Hepatocyte (in vitro differentiated cells): ENCODE results near the gene SBF2. TPM values are rescaled to one million over a fixed set of nuclear protein-coding genes. Genes with fewer than 3 reads are reported as not detected.
A peak's percentile ranks its signal among the peaks of the same experiment; 100 is the strongest.

Experiments
- DNase-seq: peaks from one replicate; pipeline ENCODE4 v3.0.0-alpha.2; 2016; ENCODE audit warnings: low spot score
- H2AFZ ChIP-seq: fragments of 200-600 bp; sonication (generic); 2 replicates; pipeline ENCODE4 v1.6.0; 2016; ENCODE audit warnings: antibody characterized with exemption, mild to moderate bottlenecking
- H3K27ac ChIP-seq: fragments of 200-600 bp; sonication (generic); 2 replicates; pipeline ENCODE4 v1.5.1; 2016; ENCODE audit warnings: mild to moderate bottlenecking
- H3K27me3 ChIP-seq: fragments of 200-600 bp; sonication (generic); 2 replicates; pipeline ENCODE4 v1.6.1; 2016
- H3K36me3 ChIP-seq: fragments of 200-600 bp; sonication (generic); replicated peaks from 2 replicates; pipeline ENCODE4 v1.5.1; 2016; ENCODE audit warnings: low read depth; ENCODE audit not compliant: insufficient read depth
- H3K4me1 ChIP-seq: fragments of 200-600 bp; sonication (generic); 2 replicates; pipeline ENCODE4 v1.5.1; 2016; ENCODE audit warnings: mild to moderate bottlenecking, moderate library complexity; ENCODE audit not compliant: insufficient read depth
- H3K4me2 ChIP-seq: fragments of 200-600 bp; sonication (generic); 2 replicates; pipeline ENCODE4 v1.6.0; 2016
- H3K4me3 ChIP-seq: fragments of 200-600 bp; sonication (generic); 2 replicates; pipeline ENCODE4 v1.5.1; 2016; ENCODE audit warnings: mild to moderate bottlenecking
- H3K79me2 ChIP-seq: fragments of 200-600 bp; sonication (generic); 2 replicates; pipeline ENCODE4 v1.6.0; 2017; ENCODE audit warnings: mild to moderate bottlenecking
- H3K9me2 ChIP-seq: fragments of 200-600 bp; sonication (generic); replicated peaks from 2 replicates; pipeline ENCODE4 v1.6.0; 2017; ENCODE audit warnings: mild to moderate bottlenecking; ENCODE audit not compliant: insufficient read depth
- H3K9me3 ChIP-seq: fragments of 200-600 bp; sonication (generic); 2 replicates; pipeline ENCODE4 v1.5.1; 2016; ENCODE audit warnings: low read depth, mild to moderate bottlenecking
- H4K20me1 ChIP-seq: fragments of 200-600 bp; sonication (generic); 2 replicates; pipeline ENCODE4 v1.6.0; 2016; ENCODE audit warnings: mild to moderate bottlenecking; ENCODE audit not compliant: insufficient read depth, poor library complexity, severe bottlenecking
- CTCF ChIP-seq: fragments of 200-600 bp; sonication (generic); IDR thresholded peaks from 2 replicates; pipeline ENCODE4 v1.5.1; 2016; ENCODE audit warnings: antibody characterized with exemption, mild to moderate bottlenecking; ENCODE audit not compliant: poor library complexity
- EZH2 ChIP-seq: fragments of 200-600 bp; sonication (generic); IDR thresholded peaks from 2 replicates; pipeline ENCODE4 v1.6.1; 2016; ENCODE audit warnings: antibody characterized with exemption, mild to moderate bottlenecking, borderline replicate concordance
- EZH2phosphoT487 ChIP-seq: fragments of 200-600 bp; sonication (generic); IDR thresholded peaks from one replicate; pipeline ENCODE4 v1.6.1; 2018; ENCODE audit warnings: antibody characterized with exemption, mild to moderate bottlenecking, low read depth, moderate library complexity; ENCODE audit not compliant: unreplicated experiment, severe bottlenecking
- WGBS: methylation state at CpG from one replicate; pipeline ENCODE4 v1.1.6; 2016; ENCODE audit warnings: low lambda C conversion rate; ENCODE audit errors: missing lambda C conversion rate; 5-methylcytosine and 5-hydroxymethylcytosine counted together
- polyA plus RNA-seq: library from polyadenylated mRNA; unstranded; fragments of >200 nt; fragmentation: Nextera tagmentation; extraction: Ambion mirVana; gene quantifications from 2 replicates; pipeline ENCODE4 v1.2.1, GENCODE V29; 2016
- total RNA-seq: library from RNA; depleted of rRNA; stranded (reverse); fragments of >200 nt; gene quantifications from 2 replicates; pipeline ENCODE4 v1.2.3, GENCODE V29; 2014

SBF2 gene
- total and polyA plus RNA-seq, 2 experiments from 2014 or later: 25.7 to 83.2 TPM

DNA sequence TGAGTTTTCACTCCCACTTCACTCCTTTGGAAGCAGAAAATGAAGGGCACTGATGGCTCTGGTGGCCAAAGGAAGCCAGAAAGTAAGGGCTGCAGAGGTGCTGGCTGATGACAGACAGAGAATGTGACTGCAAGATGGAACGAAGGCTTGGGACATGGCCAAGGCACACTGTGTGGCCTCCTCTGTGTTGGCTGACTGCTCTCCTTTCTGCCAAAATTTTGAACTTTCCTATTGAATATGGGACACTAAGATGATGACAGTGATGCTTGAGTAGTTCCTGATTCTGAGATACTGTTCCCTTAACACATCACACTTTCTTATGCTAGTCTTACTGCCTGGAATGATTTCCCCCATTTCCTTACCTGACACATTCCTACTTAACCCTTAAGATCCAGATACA lies 473.8 kb downstream of the SBF2 start:
- peaks cover 13% of the 10 kb centered on the region for H3K4me1 ChIP-seq
- no peaks in the 10 kb centered on the region for H4K20me1 ChIP-seq
- no peak for DNase-seq
- no peaks in the 10 kb centered on the region for H3K9me3 ChIP-seq
- no peaks in the 10 kb centered on the region for H3K27me3 ChIP-seq
- peak overlapping the region; percentile 31 for H3K27ac ChIP-seq
- TF ChIP-seq EZH2: no peak
- TF ChIP-seq EZH2phosphoT487: no peak
- TF ChIP-seq CTCF: no peak
- no peak overlapping the region for H3K4me2 ChIP-seq
- H3K4me3 ChIP-seq: no peak overlapping the region
- 39% methylated on average over 1 of the region's 1 CpG for WGBS
- H3K79me2 ChIP-seq: no peaks in the 10 kb centered on the region
- H3K36me3 ChIP-seq: no peaks in the 10 kb centered on the region
- H2AFZ ChIP-seq: no peak overlapping the region
- no peaks in the 10 kb centered on the region for H3K9me2 ChIP-seq

- Histone ChIP-seq H3K27me3 (no peaks in the 10 kb centered on the region), H2AFZ (no peak overlapping the region), H3K27ac (no peak overlapping the region), H3K36me3 (no peaks in the 10 kb centered on the region), H3K4me3 (no peak overlapping the region), H3K4me1 (peaks cover 13% of the 10 kb centered on the region), H4K20me1 (no peaks in the 10 kb centered on the region), H3K79me2 (no peaks in the 10 kb centered on the region), H3K4me2 (no peak overlapping the region), H3K9me2 (no peaks in the 10 kb centered on the region), H3K9me3 (no peaks in the 10 kb centered on the region)
- TF ChIP-seq EZH2phosphoT487 (no peak), CTCF (no peak), EZH2 (no peak)
- WGBS: 100% methylated on average over 1 of the region's 1 CpG
- DNase-seq: no peak
These were observed 476.8 kb downstream of the SBF2 start for GRCh38 chr11:9817191-9817590.

GRCh38 chr11:9815486-9816136 lies 478.4 kb downstream of the SBF2 start:
- H3K36me3 ChIP-seq: no peaks in the 10 kb centered on the region
- H3K4me1 ChIP-seq: no peaks in the 10 kb centered on the region
- WGBS: 93% methylated on average over 6 of the region's 6 CpGs

More at GRCh38 chr11:9815486-9816136, 478.4 kb downstream of the SBF2 start:
- TF ChIP-seq CTCF (no peak), EZH2 (no peak), EZH2phosphoT487 (no peak)
- no peak overlapping the region for H2AFZ ChIP-seq
- H3K9me2 ChIP-seq: no peaks in the 10 kb centered on the region
- no peak overlapping the region for H3K27ac ChIP-seq
- H3K4me3 ChIP-seq: no peak overlapping the region
- no peaks in the 10 kb centered on the region for H4K20me1 ChIP-seq
- H3K27me3 ChIP-seq: no peaks in the 10 kb centered on the region
- no peaks in the 10 kb centered on the region for H3K79me2 ChIP-seq
- no peaks in the 10 kb centered on the region for H3K9me3 ChIP-seq
- no peak overlapping the region for H3K4me2 ChIP-seq
- no peak for DNase-seq
